HEK293 (cell line): ENCODE measurements around the gene KLK2.
A peak's percentile ranks its signal among the peaks of the same experiment; 100 is the strongest.

Experiments
- PRDM1 ChIP-seq: fragments of 450-650 bp; formaldehyde crosslinking; IDR thresholded peaks from 2 replicates; pipeline ENCODE4; 2016; ENCODE audit warnings: missing biosample characterization, missing genetic modification characterization
- TF ChIP-seq, protein P1 (sequence below): fragments of 450-650 bp; formaldehyde crosslinking; IDR thresholded peaks from 2 replicates; pipeline ENCODE4 v1.5.1; 2016; ENCODE audit warnings: missing biosample characterization, missing genetic modification characterization
- TF ChIP-seq, protein P2 (sequence below): fragments of 450-650 bp; formaldehyde crosslinking; IDR thresholded peaks from 2 replicates; pipeline ENCODE4 v1.5.1; 2016; ENCODE audit warnings: missing biosample characterization, missing genetic modification characterization

GRCh38 chr19:50910722-50911121, 37.5 kb downstream of the KLK2 start:
- TF ChIP-seq, protein P1, sequence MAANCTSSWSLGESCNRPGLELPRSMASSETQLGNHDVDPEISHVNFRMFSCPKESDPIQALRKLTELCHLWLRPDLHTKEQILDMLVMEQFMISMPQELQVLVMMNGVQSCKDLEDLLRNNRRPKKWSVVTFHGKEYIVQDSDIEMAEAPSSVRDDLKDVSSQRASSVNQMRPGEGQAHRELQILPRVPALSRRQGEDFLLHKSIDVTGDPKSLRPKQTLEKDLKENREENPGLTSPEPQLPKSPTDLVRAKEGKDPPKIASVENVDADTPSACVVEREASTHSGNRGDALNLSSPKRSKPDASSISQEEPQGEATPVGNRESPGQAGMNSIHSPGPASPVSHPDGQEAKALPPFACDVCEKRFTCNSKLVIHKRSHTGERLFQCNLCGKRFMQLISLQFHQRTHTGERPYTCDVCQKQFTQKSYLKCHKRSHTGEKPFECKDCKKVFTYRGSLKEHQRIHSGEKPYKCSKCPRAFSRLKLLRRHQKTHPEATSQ (tag by site-specific recombination), result no peak
- TF ChIP-seq PRDM1, result peak; percentile 88
- TF ChIP-seq, protein P2, sequence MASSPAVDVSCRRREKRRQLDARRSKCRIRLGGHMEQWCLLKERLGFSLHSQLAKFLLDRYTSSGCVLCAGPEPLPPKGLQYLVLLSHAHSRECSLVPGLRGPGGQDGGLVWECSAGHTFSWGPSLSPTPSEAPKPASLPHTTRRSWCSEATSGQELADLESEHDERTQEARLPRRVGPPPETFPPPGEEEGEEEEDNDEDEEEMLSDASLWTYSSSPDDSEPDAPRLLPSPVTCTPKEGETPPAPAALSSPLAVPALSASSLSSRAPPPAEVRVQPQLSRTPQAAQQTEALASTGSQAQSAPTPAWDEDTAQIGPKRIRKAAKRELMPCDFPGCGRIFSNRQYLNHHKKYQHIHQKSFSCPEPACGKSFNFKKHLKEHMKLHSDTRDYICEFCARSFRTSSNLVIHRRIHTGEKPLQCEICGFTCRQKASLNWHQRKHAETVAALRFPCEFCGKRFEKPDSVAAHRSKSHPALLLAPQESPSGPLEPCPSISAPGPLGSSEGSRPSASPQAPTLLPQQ (tag by site-specific recombination), result no peak
